KMS-11 (cell line): ENCODE results near the gene STXBP1.

Experiments used
- H2AFZ ChIP-seq: fragments of 200-600 bp; sonication (generic); 2 replicates; pipeline ENCODE4 v1.6.1; 2016; ENCODE audit warnings: antibody characterized with exemption, mixed run types, low read depth
- H3K27ac ChIP-seq: fragments of 200-600 bp; sonication (generic); 2 replicates; pipeline ENCODE4 v1.6.1; 2016; ENCODE audit warnings: mild to moderate bottlenecking, mixed run types
- H3K27me3 ChIP-seq: fragments of 200-600 bp; sonication (generic); 2 replicates; pipeline ENCODE4 v1.6.1; 2017; ENCODE audit warnings: mild to moderate bottlenecking, low read depth, mixed run types, moderate library complexity; ENCODE audit not compliant: insufficient read depth
- H3K36me3 ChIP-seq: fragments of 200-600 bp; sonication (generic); 2 replicates; pipeline ENCODE4 v1.6.1; 2017; ENCODE audit warnings: mild to moderate bottlenecking, mixed run types; ENCODE audit not compliant: insufficient read depth
- H3K4me1 ChIP-seq: fragments of 200-600 bp; sonication (generic); 2 replicates; pipeline ENCODE4 v1.6.1; 2016; ENCODE audit warnings: mild to moderate bottlenecking, low read depth, mixed run types; ENCODE audit not compliant: poor library complexity, severe bottlenecking
- H3K4me2 ChIP-seq: fragments of 200-600 bp; sonication (generic); 2 replicates; pipeline ENCODE4 v1.7.0; 2016; ENCODE audit warnings: mild to moderate bottlenecking, mixed run types
- H3K4me3 ChIP-seq: fragments of 200-600 bp; sonication (generic); IDR thresholded peaks from 2 replicates; pipeline ENCODE4 v1.6.1; 2017; ENCODE audit warnings: low read depth, low read length, mixed read lengths; ENCODE audit not compliant: insufficient read depth
- H3K79me2 ChIP-seq: fragments of 200-600 bp; sonication (generic); 2 replicates; pipeline ENCODE4 v1.6.1; 2016; ENCODE audit warnings: low read depth, mixed run types; ENCODE audit not compliant: insufficient read depth
- H3K9ac ChIP-seq: fragments of 200-600 bp; sonication (generic); 2 replicates; pipeline ENCODE4 v1.6.1; 2016; ENCODE audit warnings: mild to moderate bottlenecking, mixed run types
- H4K20me1 ChIP-seq: fragments of 200-600 bp; sonication (generic); 2 replicates; pipeline ENCODE4 v1.6.1; 2016; ENCODE audit warnings: mild to moderate bottlenecking, mixed run types; ENCODE audit not compliant: insufficient read depth
- TF ChIP-seq, protein P1 (sequence below): fragments of 200-600 bp; sonication (generic); conservative IDR thresholded peaks from 2 replicates; pipeline ENCODE4 v1.6.1; 2017; ENCODE audit warnings: low read depth, mild to moderate bottlenecking, antibody characterized with exemption, low read length, moderate library complexity, mixed read lengths

The STXBP1 gene

DNA sequence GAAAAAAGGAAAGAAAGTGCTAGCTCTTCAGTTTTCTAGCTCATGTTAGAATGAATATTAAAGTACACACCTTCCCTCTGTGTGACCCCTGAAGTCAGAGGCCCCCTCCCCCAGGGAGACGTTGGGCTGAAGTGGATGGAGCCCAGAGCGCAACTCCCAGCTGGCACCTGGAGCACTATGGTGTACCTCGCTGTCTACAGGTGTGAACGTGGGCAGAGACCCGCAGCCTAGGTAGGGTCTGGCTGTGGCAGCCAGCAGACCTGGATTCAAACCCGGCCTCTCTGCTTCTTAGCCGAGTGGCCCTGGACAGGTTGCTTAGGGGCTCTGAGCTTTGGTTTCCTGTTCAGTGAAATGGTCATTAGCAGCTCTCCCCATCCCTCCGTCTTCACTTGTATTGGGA lies 116.7 kb downstream of the STXBP1 start:
- no peak overlapping the region for H3K4me3 ChIP-seq
- no peak overlapping the region for H3K27ac ChIP-seq
- no peaks in the 10 kb centered on the region for H3K27me3 ChIP-seq
- H3K9ac ChIP-seq, result no peak overlapping the region
- H3K79me2 ChIP-seq, result no peaks in the 10 kb centered on the region
- TF ChIP-seq, protein P1, sequence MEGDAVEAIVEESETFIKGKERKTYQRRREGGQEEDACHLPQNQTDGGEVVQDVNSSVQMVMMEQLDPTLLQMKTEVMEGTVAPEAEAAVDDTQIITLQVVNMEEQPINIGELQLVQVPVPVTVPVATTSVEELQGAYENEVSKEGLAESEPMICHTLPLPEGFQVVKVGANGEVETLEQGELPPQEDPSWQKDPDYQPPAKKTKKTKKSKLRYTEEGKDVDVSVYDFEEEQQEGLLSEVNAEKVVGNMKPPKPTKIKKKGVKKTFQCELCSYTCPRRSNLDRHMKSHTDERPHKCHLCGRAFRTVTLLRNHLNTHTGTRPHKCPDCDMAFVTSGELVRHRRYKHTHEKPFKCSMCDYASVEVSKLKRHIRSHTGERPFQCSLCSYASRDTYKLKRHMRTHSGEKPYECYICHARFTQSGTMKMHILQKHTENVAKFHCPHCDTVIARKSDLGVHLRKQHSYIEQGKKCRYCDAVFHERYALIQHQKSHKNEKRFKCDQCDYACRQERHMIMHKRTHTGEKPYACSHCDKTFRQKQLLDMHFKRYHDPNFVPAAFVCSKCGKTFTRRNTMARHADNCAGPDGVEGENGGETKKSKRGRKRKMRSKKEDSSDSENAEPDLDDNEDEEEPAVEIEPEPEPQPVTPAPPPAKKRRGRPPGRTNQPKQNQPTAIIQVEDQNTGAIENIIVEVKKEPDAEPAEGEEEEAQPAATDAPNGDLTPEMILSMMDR, result no peak
- no peaks in the 10 kb centered on the region for H4K20me1 ChIP-seq
- no peaks in the 10 kb centered on the region for H3K36me3 ChIP-seq
- no peak overlapping the region for H3K4me2 ChIP-seq
- peaks cover 2% of the 10 kb centered on the region for H3K4me1 ChIP-seq
- H2AFZ ChIP-seq, result no peak overlapping the region

DNA sequence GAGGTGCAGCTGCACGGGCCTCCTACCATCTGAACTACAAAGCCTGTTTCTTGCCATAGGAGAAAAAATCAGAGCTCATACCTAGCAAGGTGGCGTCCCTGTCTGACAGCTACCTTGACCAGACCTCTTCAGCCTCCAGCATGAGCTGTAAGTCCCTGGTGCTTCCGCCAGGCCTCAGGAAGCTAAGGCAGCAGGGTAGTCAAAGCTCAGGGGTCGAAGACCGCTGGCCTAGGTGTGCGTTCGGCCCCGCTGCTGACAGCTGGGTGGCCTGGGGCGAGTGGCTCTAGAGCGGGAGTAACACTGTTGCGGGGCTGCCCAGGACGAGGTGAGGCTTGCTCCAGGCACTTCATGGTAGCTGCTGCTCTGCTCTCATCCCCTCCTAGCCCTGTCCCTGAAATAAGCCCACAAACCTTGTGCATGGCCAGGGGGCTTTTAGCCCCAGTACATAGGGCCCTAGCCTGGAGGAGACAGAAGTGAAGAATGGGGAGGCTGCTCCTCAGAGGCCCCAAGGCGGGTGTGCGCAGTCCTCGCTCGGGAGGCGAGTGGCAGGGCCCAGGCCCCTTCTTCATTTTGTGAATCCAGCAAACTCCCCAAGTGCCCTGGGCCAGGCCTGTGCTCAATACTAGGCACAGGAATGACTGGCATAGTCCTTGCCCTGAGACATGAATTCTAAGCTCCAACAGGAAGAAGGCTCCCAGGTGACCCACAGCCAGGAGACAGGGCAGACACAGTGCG lies 117.6 kb downstream of the STXBP1 start:
- TF ChIP-seq, protein P1, result no peak
- H3K4me3 ChIP-seq, result no peak overlapping the region
- H3K36me3 ChIP-seq, result no peaks in the 10 kb centered on the region
- no peaks in the 10 kb centered on the region for H4K20me1 ChIP-seq
- H3K9ac ChIP-seq, result no peak overlapping the region
- H2AFZ ChIP-seq, result no peak overlapping the region
- H3K27ac ChIP-seq, result no peak overlapping the region
- peaks cover 9% of the 10 kb centered on the region for H3K4me1 ChIP-seq
- no peaks in the 10 kb centered on the region for H3K79me2 ChIP-seq
- H3K27me3 ChIP-seq, result no peaks in the 10 kb centered on the region
- H3K4me2 ChIP-seq, result no peak overlapping the region

DNA sequence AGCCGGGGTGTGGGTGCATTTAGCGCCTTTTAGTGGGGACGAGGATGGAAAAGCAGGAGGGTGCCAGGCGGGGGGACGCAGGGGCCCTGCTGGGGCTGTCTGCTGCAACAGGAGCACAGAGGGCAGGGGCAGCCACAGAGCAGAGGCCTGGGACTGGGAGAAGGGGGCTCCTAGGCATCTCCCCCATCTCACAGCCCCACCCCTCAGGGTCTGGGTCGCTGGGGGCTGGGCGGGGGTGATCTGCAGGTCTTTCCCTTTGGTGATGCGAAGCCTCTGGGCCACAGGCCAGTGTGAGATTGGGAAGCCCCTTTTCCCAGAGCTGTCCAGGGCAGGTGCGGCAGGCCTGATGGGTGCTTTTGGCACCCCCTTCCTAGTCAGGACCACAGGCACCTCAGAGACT lies 118.2 kb downstream of the STXBP1 start:
- TF ChIP-seq, protein P1, result no peak
- Histone ChIP-seq H3K9ac (no peak overlapping the region), H3K36me3 (no peaks in the 10 kb centered on the region), H3K27me3 (no peaks in the 10 kb centered on the region), H3K79me2 (no peaks in the 10 kb centered on the region), H3K4me2 (no peak overlapping the region), H4K20me1 (no peaks in the 10 kb centered on the region), H3K4me3 (no peak overlapping the region), H3K27ac (no peak overlapping the region), H2AFZ (no peak overlapping the region), H3K4me1 (peaks cover 9% of the 10 kb centered on the region)

DNA sequence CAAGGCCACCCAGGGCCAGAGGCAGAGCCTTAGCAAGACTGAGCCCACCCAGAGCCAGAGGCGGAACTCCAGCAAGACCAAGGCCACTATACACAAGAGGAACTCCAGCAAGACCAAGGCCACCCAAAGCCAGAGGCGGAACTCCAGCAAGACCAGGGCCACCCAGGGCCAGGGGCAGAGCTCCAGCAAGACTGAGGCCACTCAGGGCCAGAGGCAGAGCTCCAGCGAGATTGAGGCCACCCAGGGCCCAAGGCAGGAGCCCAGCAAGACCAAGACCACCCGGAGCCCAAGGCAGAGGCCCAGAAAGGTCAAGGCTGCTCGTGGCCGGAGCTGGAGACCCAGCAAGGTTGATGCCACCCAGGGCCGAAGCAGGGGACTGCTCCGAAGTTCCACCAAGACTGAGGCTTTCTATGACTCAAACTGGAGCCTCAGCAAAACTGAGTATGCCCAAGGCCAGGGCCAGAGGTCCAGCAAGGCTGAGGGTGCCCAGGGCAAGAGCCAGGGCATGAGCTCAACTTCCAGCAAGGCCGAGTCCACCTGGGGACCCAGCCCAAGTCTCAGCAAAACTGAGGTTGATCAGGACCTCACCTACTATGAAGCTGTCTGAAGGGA lies 118.8 kb downstream of the STXBP1 start:
- no peak overlapping the region for H3K4me3 ChIP-seq
- H2AFZ ChIP-seq, result no peak overlapping the region
- H4K20me1 ChIP-seq, result no peaks in the 10 kb centered on the region
- no peak overlapping the region for H3K9ac ChIP-seq
- no peaks in the 10 kb centered on the region for H3K36me3 ChIP-seq
- H3K27me3 ChIP-seq, result no peaks in the 10 kb centered on the region
- TF ChIP-seq, protein P1, result no peak
- H3K4me2 ChIP-seq, result no peak overlapping the region
- H3K4me1 ChIP-seq, result peaks cover 14% of the 10 kb centered on the region
- no peak overlapping the region for H3K27ac ChIP-seq
- H3K79me2 ChIP-seq, result no peaks in the 10 kb centered on the region
